Measurements from ENCODE around the gene CCT8. TPM values are rescaled to one million over a fixed set of nuclear protein-coding genes. Genes with fewer than 3 reads are reported as not detected.

CCT8 gene
- total RNA-seq, 1 experiment from 2014 or later: 335 TPM

DNA sequence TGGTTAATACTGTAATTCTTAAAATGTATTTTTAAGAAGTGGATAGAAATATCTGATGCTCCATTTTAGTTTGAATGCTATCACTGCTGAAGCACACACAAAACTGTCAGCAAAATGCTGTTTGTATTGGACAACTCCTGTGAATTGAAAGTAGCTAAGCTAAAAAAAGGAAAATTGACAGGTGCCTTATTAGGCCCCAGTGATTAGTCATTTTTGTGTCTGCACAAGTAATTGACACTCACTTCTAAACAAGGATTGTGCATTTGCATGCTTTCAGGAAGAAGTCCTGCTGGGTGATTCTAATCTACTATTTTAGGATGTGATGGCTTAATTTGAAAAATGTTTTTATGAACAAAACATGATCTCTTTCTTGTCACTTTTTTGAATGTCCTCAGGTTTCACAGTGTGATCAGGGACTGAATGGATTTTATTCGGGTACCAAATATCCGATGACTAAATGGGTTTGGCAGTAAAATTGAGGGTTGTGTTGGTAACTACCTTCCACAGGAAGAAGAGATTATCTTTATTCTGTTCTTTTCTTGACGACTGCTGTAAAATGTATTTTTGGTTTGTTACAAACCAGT lies 44.0 kb upstream of the CCT8 start (continued):
- TF ChIP-seq ATF6 (CRISPR knock-in tag; IDR thresholded peaks at IDR 0.05) (no peak), KAT7 (CRISPR knock-in tag; IDR thresholded peaks at IDR 0.05; ENCODE audit: borderline replicate concordance) (no peak), IRF1 (CRISPR knock-in tag; IDR thresholded peaks at IDR 0.05) (no peak), ZNF263 (CRISPR knock-in tag; IDR thresholded peaks at IDR 0.05; ENCODE audit: low read depth) (no peak), ZNF671 (CRISPR knock-in tag; IDR thresholded peaks at IDR 0.05) (no peak), ZBTB43 (CRISPR knock-in tag; IDR thresholded peaks at IDR 0.05) (no peak), CREB1 (CRISPR knock-in tag; IDR thresholded peaks at IDR 0.05) (no peak), RORB (CRISPR knock-in tag; IDR thresholded peaks at IDR 0.05) (no peak), ZNF138 (CRISPR knock-in tag; conservative IDR thresholded peaks at IDR 0.05) (no peak), MLX (CRISPR knock-in tag; IDR thresholded peaks at IDR 0.05) (no peak), ZNF317 (CRISPR knock-in tag; IDR thresholded peaks at IDR 0.05; ENCODE audit: borderline replicate concordance, low read depth) (no peak), SMAD3 (CRISPR knock-in tag; IDR thresholded peaks at IDR 0.05; ENCODE audit: borderline replicate concordance) (no peak), FOXK1 (CRISPR knock-in tag; IDR thresholded peaks at IDR 0.05) (no peak), FOXP1 (CRISPR knock-in tag; IDR thresholded peaks at IDR 0.05; ENCODE audit: borderline replicate concordance) (no peak)
- TF ChIP-seq, protein P1, sequence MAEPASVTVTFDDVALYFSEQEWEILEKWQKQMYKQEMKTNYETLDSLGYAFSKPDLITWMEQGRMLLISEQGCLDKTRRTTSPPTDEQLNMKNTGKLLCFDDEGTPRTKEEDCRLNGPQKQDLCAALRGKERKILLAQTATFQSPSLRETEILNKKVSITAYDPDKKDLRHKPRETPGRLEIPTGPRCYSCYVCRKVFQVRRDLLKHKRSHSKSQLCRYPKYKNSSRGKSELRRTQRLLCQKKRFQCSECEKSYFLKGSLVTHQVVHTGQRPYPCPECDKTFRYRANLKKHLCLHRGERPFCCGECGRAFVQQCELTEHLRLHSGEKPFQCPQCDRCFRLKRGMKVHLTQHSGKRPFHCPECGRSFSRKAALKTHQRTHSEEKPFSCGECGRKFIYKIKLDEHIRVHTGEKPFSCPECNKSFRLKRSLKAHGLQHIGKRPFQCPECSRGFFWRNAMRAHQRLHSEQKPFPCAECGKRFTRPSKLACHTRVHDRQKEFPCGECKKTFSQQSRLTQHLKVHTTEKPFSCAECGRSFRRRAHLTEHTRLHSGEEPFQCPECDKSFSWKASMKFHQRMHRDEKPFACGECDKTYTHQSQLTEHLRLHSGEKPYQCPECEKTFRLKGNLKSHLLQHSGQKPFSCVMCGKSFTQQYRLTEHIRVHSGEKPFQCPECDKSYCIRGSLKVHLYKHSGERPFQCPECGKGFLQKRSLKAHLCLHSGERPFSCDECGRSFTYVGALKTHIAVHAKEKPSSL (CRISPR knock-in tag; conservative IDR thresholded peaks at IDR 0.05): no peak

- no peak overlapping the region for H3K4me3 Mint-ChIP-seq
- ChIA-PET CTCF (interaction anchor here (1.5 kb wide), 1 partner anchor 260 kb away, joined by 6 read pairs; no protein-coding TSS in a partner anchor), POLR2A (no interaction called here)
- no peak for ATAC-seq
- H3K27me3 Mint-ChIP-seq (ENCODE audit: low read depth): no peaks in the 10 kb centered on the region; the same call in 1 of the 2 replicates
- H3K4me1 Mint-ChIP-seq: peaks cover 23% of the 10 kb centered on the region
- no peaks in the 10 kb centered on the region for H3K9me3 Mint-ChIP-seq
- H3K27ac Mint-ChIP-seq: no peak overlapping the region
- DNase-seq (ENCODE audit: low spot score): no peak
- H3K36me3 Mint-ChIP-seq: no peaks in the 10 kb centered on the region
- TF ChIP-seq JAZF1 (CRISPR knock-in tag; IDR thresholded peaks at IDR 0.05) (no peak), NR3C1 (CRISPR knock-in tag; conservative IDR thresholded peaks at IDR 0.05; ENCODE audit: low read depth) (no peak), ESRRA (CRISPR knock-in tag; IDR thresholded peaks at IDR 0.05; ENCODE audit: borderline replicate concordance) (no peak), NR2C2 (CRISPR knock-in tag; IDR thresholded peaks at IDR 0.05) (no peak), ATF6 (CRISPR knock-in tag; IDR thresholded peaks at IDR 0.05) (no peak), JUN (CRISPR knock-in tag; IDR thresholded peaks at IDR 0.05) (no peak), EMX1 (CRISPR knock-in tag; IDR thresholded peaks at IDR 0.05) (no peak)
- TF ChIP-seq, protein P2, sequence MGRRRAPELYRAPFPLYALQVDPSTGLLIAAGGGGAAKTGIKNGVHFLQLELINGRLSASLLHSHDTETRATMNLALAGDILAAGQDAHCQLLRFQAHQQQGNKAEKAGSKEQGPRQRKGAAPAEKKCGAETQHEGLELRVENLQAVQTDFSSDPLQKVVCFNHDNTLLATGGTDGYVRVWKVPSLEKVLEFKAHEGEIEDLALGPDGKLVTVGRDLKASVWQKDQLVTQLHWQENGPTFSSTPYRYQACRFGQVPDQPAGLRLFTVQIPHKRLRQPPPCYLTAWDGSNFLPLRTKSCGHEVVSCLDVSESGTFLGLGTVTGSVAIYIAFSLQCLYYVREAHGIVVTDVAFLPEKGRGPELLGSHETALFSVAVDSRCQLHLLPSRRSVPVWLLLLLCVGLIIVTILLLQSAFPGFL (CRISPR knock-in tag; IDR thresholded peaks at IDR 0.05; ENCODE audit: borderline replicate concordance): no peak
- TF ChIP-seq, protein P3, sequence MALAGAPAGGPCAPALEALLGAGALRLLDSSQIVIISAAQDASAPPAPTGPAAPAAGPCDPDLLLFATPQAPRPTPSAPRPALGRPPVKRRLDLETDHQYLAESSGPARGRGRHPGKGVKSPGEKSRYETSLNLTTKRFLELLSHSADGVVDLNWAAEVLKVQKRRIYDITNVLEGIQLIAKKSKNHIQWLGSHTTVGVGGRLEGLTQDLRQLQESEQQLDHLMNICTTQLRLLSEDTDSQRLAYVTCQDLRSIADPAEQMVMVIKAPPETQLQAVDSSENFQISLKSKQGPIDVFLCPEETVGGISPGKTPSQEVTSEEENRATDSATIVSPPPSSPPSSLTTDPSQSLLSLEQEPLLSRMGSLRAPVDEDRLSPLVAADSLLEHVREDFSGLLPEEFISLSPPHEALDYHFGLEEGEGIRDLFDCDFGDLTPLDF (CRISPR knock-in tag; IDR thresholded peaks at IDR 0.05): no peak
Observed at GRCh38 chr21:29115899-29116298, 42.5 kb upstream of the CCT8 start.

Measured in WTC11 (cell line).